Esophagus squamous epithelium (tissue), 5 donors: ENCODE results near the gene PHF23. TPM values are rescaled to one million over a fixed set of nuclear protein-coding genes. Genes with fewer than 3 reads are reported as not detected.

Experiments
- DNase-seq: peaks from one replicate; lab custom pipeline; 2025; lab: John Stamatoyannopoulos, UW
- H3K27ac ChIP-seq, 4 donors: fragments of 200-600 bp; sonication (generic); one replicate each; pipeline ENCODE4 v1.5.1; 2016 to 2019; ENCODE audit warnings: mild to moderate bottlenecking in 1 of 4
- H3K27me3 ChIP-seq, 4 donors: fragments of 200-600 bp; sonication (generic); 1 replicate in 3 of 4; 2 replicates in 1 of 4; pipeline versions ENCODE4 v1.5.1 to v1.6.0; 2017 to 2021; ENCODE audit warnings: antibody characterized with exemption in 1 of 4
- H3K36me3 ChIP-seq, 3 donors: fragments of 200-600 bp; sonication (generic); one replicate each; pipeline ENCODE4 v1.5.1; 2016 to 2019
- H3K4me1 ChIP-seq, 3 donors: fragments of 200-600 bp; sonication (generic); one replicate each; pipeline ENCODE4 v1.5.1; 2017 to 2019
- H3K4me3 ChIP-seq, 4 donors: fragments of 200-600 bp; sonication (generic); 1 replicate in 3 of 4; 2 replicates in 1 of 4; pipeline ENCODE4 v1.5.1; 2016 to 2019; ENCODE audit warnings: mild to moderate bottlenecking in 2 of 4, moderate library complexity in 1 of 4
- H3K9me3 ChIP-seq, 3 donors: fragments of 200-600 bp; sonication (generic); one replicate each; pipeline ENCODE4 v1.5.1; 2016 to 2019
- CTCF ChIP-seq, 6 experiments: fragments of 450-650 bp in 4 of 6; fragments of 200-600 bp in 2 of 6; sonication (generic) in 2 of 6; IDR thresholded peaks; one replicate each; pipeline ENCODE4 v1.5.1; 2016 to 2019; ENCODE audit warnings: antibody characterized with exemption in 6 of 6, mild to moderate bottlenecking in 4 of 6, moderate library complexity in 4 of 6
- POLR2A ChIP-seq, 4 donors: fragments of 450-650 bp; IDR thresholded peaks; one replicate each; pipeline ENCODE4 v1.6.1; 2017; ENCODE audit warnings: antibody characterized with exemption in 4 of 4, mild to moderate bottlenecking in 4 of 4, moderate library complexity in 3 of 4
- WGBS, 2 donors: methylation state at CpG; one replicate each; pipeline ENCODE4 v1.1.5; 2018; 5-methylcytosine and 5-hydroxymethylcytosine counted together
- intact Hi-C: fragments of 100-400 bp; cut with DNase I; formaldehyde crosslinking; loops from one replicate; pipeline ENCODE4 v1.15.0; 2022
- total RNA-seq, 4 donors: library from RNA; depleted of rRNA; stranded (reverse); fragments of >200 nt; gene quantifications; one replicate each; pipeline ENCODE4 v1.1.0, GENCODE V29; 2016
- donor health status: DM: yes; HTN: yes; CAD: no.

The PHF23 gene
- total RNA-seq, 4 donors from 2014 or later = 24.7 to 30.6 (median 27.0) TPM

- no peak overlapping the region for H3K27ac ChIP-seq
- H3K4me3 ChIP-seq = no peak overlapping the region
- H3K27me3 ChIP-seq = no peaks in the 10 kb centered on the region
- intact Hi-C loops = no loop called here
- H3K36me3 ChIP-seq = no peaks in the 10 kb centered on the region
- no peaks in the 10 kb centered on the region for H3K9me3 ChIP-seq
- TF ChIP-seq CTCF (IDR thresholded peaks at IDR 0.05) = no peak
- no peak for TF ChIP-seq POLR2A (IDR thresholded peaks at IDR 0.05)
- H3K4me1 ChIP-seq = peaks cover 17 to 47% (median 23%) of the 10 kb centered on the region in 3 donors
- no peak for DNase-seq
- WGBS, 2 donors = 44 to 59% methylated on average over 12 to 34 of the region's 37 CpGs
Measured at GRCh38 chr17:7211491-7212273, 27.6 kb downstream of the PHF23 start.

GRCh38 chr17:7208754-7209460 is 30.4 kb downstream of the PHF23 start:
- Histone ChIP-seq H3K9me3 (no peaks in the 10 kb centered on the region), H3K4me1 (peaks cover 3 to 38% (median 10%) of the 10 kb centered on the region in 3 donors), H3K4me3 (no peak overlapping the region), H3K27ac (no peak overlapping the region), H3K36me3 (no peaks in the 10 kb centered on the region), H3K27me3 (no peaks in the 10 kb centered on the region)
- 83 to 92% methylated on average over 8 of the region's 9 CpGs for WGBS, 2 donors
- no peak for DNase-seq
- TF ChIP-seq POLR2A (IDR thresholded peaks at IDR 0.05) = no peak
- intact Hi-C loops = no loop called here

- no peak for DNase-seq
- H3K27me3 ChIP-seq = no peaks in the 10 kb centered on the region
- TF ChIP-seq POLR2A (IDR thresholded peaks at IDR 0.05) (no peak), CTCF (IDR thresholded peaks at IDR 0.05) (no peak)
- peaks cover 0 to 7% (median 3%) of the 10 kb centered on the region in 3 donors for H3K36me3 ChIP-seq
- 83 to 84% methylated on average over 6 to 8 of the region's 21 CpGs for WGBS, 2 donors
- peaks cover 3 to 31% (median 10%) of the 10 kb centered on the region in 3 donors for H3K4me1 ChIP-seq
- intact Hi-C loops = no loop called here
- no peak overlapping the region for H3K27ac ChIP-seq
- H3K4me3 ChIP-seq = no peak overlapping the region
- no peaks in the 10 kb centered on the region for H3K9me3 ChIP-seq
Measured at GRCh38 chr17:7208027-7208571, 31.2 kb downstream of the PHF23 start.

- Histone ChIP-seq H3K4me3 (no peak overlapping the region), H3K9me3 (no peaks in the 10 kb centered on the region), H3K27me3 (no peaks in the 10 kb centered on the region), H3K36me3 (peaks cover 0 to 15% (median 7%) of the 10 kb centered on the region in 3 donors), H3K27ac (no peak overlapping the region), H3K4me1 (peaks cover 3 to 31% (median 10%) of the 10 kb centered on the region in 3 donors)
- WGBS, 2 donors = 77 to 87% methylated on average over 17 to 20 of the region's 24 CpGs
- DNase-seq = no peak
- intact Hi-C loops = no loop called here
- TF ChIP-seq CTCF (IDR thresholded peaks at IDR 0.05) (no peak), POLR2A (IDR thresholded peaks at IDR 0.05) (no peak)
Measured at GRCh38 chr17:7207120-7208001, 31.9 kb downstream of the PHF23 start.

- Histone ChIP-seq H3K4me3 (peak overlapping the region in 3 of 4 donors; percentile 52 to 66 (median 52)), H3K4me1 (peaks cover 3 to 19% (median 7%) of the 10 kb centered on the region in 3 donors), H3K27me3 (no peaks in the 10 kb centered on the region), H3K36me3 (peaks cover 0 to 28% (median 7%) of the 10 kb centered on the region in 3 donors), H3K9me3 (no peaks in the 10 kb centered on the region), H3K27ac (peak overlapping the region; percentile 53 to 79 (median 74))
- TF ChIP-seq POLR2A (IDR thresholded peaks at IDR 0.05) (no peak), CTCF (IDR thresholded peaks at IDR 0.05) (no peak)
- 50 to 62% methylated on average over 15 of the region's 15 CpGs for WGBS, 2 donors
- intact Hi-C loops = no loop called here
- no peak for DNase-seq
Measured at GRCh38 chr17:7205561-7205960, 33.7 kb downstream of the PHF23 start.
